GM19239 (cell line): ENCODE results near the gene NF1.
"Not testable (repeated sequence)": the region's sequence is repeated elsewhere in the genome, so short reads cannot be mapped to it uniquely, and the experiment has no call there.

Experiments used
- DNase-seq: peaks from one replicate; pipeline ENCODE4 v3.0.0; 2011; ENCODE audit warnings: low spot score; ENCODE audit not compliant: insufficient read length
- FAIRE-seq: peaks from 2 replicates; lab custom pipeline; 2011; peaks lifted over from hg19 to GRCh38; lab: Jason Lieb, UNC

The NF1 gene

DNA sequence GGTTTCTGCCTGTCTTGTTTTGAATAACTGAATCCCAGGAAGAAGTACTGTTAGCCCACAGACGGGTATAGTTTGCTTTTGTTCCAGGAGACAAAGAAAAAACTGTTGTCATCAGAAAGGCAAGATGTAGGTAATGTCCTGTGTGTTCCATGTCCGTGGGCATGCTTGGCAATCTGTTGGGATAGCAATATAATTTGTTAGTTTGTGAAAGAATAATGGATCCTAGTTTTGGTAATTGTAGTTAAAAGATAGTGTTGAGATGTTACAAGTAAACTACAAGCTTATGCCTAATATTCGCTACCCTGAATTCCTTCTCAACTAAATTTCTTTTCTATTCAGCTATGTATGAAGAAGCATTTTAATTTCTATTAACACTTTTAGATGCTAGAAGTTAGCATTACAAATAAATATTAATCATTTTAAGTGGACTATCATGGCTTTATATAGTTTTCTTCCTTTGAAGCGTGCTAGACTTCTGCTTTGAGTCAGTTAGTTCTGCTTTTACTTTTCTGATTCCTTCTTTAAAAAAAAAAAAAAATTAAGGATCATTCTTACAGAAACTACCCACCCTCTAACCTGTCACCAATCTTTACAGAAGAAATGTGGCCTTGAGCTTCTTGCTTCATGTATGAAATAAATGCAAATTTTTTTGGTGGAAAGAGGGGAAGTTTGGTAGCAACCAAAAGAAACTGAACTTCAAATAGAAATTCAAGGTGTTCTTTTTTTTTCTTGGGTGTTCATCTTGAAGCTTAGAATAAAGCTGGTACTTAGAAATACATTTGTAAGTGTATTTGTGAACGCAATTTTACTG lies 224.3 kb downstream of the NF1 start:
- FAIRE-seq (peak; percentile 81), DNase-seq (no peak)

DNA sequence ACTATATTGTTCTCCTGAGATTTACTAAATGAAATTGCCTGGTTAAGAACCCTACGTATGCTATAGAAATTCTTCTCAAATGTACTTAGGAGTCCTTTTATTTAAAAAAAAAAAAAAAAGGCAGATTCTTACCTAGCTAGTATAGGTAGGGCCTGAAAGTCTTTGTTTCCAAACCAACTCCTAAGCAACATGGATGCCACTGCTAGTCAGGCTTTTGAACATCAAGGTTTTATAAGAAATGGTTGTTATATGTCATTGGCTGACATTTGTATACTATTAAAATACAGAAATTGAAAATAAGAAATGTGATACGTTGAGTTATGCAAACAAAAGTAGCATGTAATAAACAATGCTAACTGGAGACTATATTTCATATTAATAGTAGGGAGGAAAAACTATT lies 225.5 kb downstream of the NF1 start:
- FAIRE-seq (peak; percentile 59), DNase-seq (no peak)

DNA sequence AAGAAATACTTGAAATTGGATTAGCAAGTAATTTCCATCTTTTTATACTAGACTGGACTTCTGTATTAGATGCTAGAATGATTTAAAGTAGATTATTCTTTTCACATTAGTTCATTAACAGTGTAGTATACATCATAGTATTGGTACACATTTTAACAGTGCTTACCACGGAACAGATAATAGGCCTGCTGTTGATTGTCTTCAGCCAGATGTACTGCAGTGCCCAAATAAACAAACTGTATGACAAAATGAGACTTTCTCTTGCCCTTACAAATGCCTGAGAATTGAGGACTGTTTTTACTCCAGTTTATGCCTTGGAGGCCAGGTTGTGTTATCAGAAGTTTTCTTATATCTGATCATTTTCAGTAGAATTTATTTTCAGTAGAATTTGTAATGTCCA lies 226.0 kb downstream of the NF1 start:
- DNase-seq (no peak), FAIRE-seq (no peak)

DNA sequence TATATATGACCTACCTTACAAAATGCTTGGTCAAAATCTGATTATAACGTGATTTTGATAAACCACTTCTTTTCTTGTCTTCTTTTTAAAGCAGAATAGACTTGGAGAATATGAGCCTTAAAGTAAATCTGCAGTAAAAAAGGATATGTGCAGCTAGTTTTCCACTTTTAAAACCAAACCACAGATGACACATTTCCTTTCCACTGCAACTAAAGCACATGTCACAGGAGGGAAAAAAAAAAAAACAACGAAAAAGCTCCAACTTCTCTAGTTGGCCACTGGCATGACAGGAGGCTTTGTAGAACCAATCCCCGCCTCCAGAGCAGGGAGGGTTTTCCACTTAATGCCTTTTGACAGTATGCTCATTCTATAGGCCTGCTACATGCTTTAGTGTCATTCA lies 226.7 kb downstream of the NF1 start, which contains the start of gene EVI2A:
EVI2A (minus strand) TSS at position 142 of the 400 bp plus-strand sequence. CDS start 2,609 bp downstream, outside the sequence.
- FAIRE-seq (peak; percentile 97), DNase-seq (peak; percentile 31)

DNA sequence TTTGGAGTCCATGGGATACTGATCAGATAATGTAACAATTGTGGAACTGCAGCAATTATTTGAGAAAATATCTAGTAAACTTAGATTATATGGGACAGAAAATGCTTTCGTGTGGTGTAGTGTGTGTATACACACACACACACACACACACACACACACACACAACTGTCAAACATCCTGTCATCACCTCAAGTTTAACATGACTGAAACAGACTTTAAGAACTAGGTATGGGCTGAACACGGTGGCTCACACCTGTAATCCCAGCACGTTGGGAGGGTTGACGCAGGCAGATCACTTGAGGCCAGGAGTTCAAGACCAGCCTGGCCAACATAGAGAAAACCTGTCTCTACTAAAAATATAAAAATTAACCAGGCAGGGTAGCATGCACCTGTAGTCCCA lies 227.2 kb downstream of the NF1 start:
- DNase-seq: no peak
- FAIRE-seq: no peak

DNA sequence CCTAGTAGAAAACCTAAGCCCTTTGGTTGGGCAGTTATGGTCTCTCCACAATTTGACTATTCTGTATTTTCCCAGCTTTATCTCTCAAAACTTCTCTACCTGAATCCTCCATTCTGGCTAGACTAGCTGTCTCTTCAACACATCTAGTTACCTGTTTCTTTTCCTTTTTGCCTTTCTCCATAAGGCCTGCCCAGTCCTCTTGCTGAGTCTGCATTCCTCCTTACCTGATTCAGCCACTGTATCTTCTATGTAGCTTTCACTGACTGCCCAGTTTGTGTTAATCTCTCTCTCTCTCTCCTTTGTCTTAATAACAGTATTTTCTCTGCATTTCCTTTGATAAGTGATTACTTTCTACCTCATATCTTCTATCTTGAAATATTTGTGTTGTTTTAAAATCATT lies 228.8 kb downstream of the NF1 start:
- FAIRE-seq: no peak
- no peak for DNase-seq

DNA sequence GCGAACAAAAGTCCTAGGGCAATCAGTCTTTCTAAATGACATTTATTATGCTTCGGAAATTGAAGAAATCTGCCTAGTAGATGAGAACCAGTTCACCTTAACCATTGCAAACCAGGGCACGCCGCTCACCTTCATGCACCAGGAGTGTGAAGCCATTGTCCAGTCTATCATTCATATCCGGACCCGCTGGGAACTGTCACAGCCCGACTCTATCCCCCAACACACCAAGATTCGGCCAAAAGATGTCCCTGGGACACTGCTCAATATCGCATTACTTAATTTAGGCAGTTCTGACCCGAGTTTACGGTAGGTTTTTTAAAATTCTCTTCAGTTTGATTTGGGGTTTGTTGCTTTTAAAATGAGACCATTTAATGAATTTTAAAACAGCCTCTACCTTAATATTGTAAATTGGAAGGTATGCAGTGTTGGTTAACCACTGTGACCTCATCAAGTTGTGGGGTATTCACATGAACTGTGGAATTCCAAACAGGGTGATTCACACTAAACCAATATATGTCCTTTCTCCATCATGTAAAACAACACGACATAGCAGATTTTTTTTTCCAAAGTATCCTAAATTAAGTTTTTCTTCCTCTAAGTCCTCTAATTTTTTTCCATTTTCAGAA lies 232.9 kb downstream of the NF1 start:
- no peak for DNase-seq
- FAIRE-seq: no peak

DNA sequence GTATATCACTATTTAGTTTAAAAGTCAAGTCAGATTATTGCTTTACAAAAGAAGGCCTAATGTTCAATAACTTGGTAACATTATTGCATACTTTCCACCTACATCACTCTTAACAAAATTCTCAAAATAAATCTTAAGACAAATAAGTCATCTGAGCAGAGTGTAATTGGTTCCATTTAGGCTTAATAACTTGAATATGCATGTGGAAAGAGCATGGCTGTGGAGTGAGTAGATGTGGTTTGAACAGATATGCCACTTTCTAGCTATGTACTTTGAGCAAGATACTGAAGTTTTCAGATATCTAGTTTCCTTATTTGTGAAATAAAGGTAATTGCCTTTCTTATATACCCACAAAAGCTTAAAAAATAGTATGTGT lies 233.4 kb downstream of the NF1 start:
- DNase-seq (no peak), FAIRE-seq (no peak)

DNA sequence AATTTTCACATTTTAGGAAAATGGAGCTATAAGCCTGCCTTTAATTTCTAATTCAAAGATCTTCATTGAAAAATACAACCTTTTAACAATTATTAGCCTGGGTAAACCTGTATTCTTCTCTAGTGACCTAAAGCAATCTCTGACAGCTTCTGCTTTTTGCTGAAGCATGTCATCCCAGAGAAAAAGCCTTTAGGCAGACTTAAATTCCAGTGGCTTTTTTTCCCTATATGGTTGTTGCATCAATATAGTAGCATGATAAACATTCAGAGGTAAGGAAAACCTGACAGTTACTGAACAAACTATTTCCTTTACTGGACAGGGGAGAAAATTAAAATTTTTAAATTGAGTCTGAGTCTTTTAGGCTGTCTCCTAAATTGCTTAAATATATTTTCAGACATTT lies 234.4 kb downstream of the NF1 start:
- DNase-seq (no peak), FAIRE-seq (no peak)

DNA sequence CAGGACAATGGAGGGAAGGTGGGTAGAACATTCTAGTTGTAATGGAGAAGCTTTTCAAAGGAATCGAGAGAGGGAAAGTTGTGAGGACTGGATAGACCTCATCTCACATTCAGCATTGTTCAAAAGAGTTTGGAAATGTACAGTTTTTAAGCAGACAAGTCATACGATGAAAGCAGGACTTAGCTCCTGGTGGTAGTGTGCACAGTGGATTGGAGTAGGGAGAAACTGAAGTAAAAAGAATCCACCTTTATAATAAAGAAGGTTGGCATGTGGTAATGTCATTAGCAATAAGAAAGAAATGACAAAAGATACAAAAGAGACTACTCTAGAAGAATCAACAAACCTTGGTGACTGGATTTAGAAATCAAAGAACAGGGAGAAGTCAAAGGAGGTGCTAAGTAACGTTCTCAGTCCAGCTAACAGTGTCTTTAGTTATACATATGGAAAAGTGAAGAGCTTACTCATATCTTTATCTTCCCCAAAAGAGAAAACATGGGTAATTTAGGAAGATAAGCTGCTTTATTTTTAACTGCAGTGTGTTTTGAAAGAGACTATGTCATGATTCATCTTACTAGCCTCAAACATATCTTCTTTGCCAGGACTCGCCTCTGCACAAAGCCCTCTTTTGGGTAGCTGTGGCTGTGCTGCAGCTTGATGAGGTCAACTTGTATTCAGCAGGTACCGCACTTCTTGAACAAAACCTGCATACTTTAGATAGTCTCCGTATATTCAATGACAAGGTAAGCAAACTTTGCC lies 245.3 kb downstream of the NF1 start:
- FAIRE-seq: no peak
- DNase-seq: no peak

DNA sequence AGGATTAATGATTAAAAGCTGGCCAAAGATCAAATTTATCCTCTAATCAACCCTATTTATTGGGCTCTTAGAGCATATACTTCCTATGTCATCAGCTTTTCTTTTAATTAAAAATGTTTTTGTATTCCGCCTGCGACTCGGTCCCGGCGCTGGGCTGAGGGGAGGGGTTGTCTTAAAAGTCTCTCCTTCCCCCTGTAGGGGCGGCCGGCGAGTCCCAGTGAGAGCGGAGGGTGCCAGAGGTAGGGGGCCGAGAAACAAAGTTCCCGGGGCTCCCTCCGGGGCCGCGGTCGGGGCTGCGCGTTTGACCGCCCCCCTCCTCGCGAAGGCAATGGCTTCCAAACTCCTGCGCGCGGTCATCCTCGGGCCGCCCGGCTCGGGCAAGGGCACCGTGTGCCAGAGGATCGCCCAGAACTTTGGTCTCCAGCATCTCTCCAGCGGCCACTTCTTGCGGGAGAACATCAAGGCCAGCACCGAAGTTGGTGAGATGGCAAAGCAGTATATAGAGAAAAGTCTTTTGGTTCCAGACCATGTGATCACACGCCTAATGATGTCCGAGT lies 250.5 kb downstream of the NF1 start:
- not testable (repeated sequence) for DNase-seq, FAIRE-seq

DNA sequence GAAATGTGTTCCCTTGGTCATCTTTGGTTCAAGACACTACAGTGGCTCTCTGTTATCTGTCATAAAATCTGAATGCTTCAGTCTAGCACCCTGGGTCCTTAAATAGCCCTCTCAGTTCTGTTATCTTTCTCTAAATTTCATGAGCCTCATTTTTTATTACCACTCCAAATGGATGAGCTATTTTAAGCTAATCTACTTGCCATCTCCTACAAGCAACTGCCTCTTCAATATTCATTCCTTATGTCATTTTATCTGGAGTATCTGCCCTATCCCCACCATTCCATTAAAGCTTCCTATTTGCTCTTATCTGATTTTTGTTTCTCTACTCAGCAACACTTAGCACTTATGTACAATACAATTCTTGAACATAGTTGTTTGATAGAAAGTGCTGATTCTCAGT lies 254.7 kb downstream of the NF1 start:
- DNase-seq (no peak), FAIRE-seq (no peak)

DNA sequence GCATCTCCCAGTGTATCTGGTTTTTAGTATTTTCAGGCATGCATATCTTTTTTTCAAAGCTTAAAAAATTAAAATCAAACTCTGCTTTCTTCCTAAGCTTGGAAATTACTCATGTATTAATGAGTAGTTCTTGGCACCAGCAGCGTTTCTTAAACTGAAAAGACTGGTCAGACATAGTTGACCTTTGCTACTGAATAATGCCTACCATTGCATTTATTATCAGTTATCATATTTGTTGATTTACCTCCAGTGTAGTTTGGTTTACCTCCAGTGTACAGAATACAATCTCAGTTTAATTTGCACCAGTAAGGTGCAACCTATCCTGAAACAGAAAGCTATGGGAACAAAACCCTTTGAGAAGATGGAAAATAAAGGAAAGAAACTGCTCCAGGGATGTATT lies 261.2 kb downstream of the NF1 start:
- DNase-seq (no peak), FAIRE-seq (no peak)

DNA sequence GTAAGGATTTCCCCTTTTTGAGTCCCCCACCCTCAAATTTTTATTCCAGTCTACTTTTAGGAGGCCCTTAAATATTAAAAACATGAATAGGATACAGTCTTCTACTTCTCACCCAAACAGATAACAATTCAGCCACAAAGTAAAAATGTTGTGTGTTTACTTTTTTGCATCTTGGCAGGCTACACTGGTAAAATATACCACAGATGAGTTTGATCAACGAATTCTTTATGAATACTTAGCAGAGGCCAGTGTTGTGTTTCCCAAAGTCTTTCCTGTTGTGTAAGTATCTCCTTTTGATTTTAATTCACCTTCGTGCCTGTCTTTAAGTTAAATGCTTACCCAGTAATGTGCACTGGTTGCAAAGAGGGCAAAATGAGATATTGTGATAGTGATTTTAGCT lies 262.3 kb downstream of the NF1 start:
- FAIRE-seq: peak; percentile 49
- no peak for DNase-seq

DNA sequence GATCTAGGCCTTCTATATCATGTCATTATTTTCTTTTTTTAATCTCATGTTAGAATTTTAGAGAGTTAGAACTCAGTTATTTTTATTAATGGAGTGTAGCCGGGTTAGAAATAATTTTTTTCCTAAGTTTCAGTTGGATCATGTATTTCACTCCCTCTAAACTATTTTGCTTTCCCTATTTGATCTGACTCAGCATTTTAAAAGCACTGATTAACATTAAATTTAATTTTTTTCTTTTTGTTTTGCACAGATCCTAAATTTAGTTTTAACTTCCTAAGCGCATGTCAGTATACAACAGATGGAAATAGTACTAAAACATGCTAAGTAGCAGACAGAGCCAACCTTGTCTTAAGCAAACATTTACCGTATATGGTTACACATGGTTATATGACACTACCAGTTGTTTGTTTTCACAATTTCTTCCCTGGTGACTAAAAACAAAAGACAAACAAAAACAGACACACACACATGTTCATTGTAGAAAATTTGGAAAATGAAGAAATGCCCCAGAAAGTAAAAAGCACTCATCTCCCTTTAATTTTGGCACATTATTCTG lies 263.1 kb downstream of the NF1 start:
- no peak for DNase-seq
- FAIRE-seq: no peak

DNA sequence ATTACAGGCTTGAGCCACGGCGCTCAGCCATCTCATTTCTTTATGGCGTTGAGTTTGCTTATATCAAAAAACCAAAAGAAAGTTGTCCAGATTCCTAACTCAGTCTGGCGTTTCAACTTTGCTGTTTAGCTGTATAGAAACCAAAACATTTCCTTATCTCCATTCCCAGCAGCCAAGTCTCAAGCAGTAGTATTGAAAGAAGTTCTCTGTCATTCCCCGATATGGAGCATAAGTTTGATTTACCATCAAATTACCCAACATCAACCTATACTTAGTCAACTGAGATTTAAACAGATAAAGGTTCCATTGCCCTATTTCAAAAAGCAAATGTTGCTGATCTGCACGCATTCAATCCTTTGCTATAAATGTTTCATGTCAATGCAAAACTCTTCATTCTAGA lies 269.2 kb downstream of the NF1 start:
- no peak for DNase-seq
- peak; percentile 40 for FAIRE-seq

DNA sequence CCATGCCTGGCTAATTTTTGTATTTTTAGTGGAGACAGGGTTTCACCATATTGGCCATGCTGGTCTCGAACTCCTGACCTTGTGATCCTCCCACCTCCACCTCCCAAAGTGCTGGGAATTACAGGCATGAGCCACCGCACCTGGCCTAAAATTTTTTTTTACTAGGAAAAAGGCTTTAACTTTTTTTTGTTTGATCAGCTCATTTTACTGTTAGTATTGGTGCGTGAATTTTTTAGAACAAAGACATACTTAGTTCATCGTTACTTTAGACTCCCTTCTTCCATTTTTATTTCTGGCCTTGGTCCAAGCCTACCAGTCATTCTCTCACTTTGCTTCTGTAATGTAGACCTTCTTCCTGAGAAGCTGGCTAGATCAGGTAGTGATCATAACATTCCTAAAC lies 271.3 kb downstream of the NF1 start:
- DNase-seq (no peak), FAIRE-seq (no peak)

DNA sequence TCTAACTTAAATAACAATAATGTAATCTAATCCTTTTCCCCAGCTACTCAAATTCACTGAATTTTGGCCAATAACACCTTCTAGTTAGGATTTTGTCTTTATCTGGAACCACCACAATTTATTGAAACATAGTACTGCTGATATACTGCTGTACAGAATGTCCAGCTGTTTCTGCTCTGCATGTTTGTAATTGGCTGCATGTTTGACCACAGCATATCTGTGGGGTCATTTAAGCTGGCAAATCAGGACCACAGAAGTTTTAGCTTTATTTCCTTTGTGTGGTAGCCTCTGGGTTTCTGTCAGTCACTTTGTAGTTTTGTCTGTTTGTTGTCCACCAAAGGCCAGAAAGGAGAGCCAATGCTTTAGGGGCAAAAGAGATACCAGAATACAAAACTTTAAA lies 274.5 kb downstream of the NF1 start:
- FAIRE-seq: no peak
- no peak for DNase-seq

DNA sequence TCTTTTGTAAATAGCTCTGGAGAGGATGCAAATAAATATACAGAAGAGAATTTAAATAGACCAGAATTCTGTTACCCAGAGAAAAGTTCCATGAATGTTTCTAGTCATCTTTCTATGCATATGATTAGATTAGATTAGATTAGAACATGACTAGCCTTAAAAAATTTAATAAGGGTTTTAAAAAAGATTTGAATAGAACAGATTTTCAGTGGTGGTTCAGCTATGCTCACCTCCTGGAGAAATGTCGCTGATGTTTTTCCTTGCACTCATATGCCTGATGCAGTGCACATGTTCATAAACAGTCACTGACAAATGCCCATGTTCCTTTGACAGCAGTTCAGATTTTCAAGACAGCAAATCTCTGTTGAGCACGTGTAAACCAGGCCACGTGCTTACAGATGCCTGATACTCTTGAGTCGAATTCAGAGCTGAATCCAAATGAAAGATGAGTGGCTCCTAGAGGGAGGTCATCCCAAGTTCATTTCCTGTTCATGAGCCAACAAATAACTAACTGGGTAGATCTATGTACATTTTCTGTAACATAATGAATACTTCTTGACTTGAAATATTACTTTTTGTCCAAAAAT lies 276.8 kb downstream of the NF1 start:
- FAIRE-seq: peak; percentile 91

More for the DNA sequence above, 276.8 kb downstream of the NF1 start:
- no peak for DNase-seq
